SJCRH30 (cell line): ENCODE results near the gene DLGAP4. TPM values are rescaled to one million over a fixed set of nuclear protein-coding genes. Genes with fewer than 3 reads are reported as not detected.

ENCODE experiments used
- DNase-seq, 2 experiments: peaks; one replicate each; pipeline ENCODE4 v3.0.0-alpha.2; 2015 to 2020
- H3K27ac ChIP-seq: fragments of 250-450 bp; sonication (Bioruptor Pico); 2 replicates; pipeline ENCODE4 v1.5.1; 2020; ENCODE audit warnings: mild to moderate bottlenecking, moderate library complexity
- H3K27me3 ChIP-seq: fragments of 250-450 bp; sonication (Bioruptor Pico); 2 replicates; pipeline ENCODE4 v1.5.1; 2020; ENCODE audit warnings: mild to moderate bottlenecking, moderate library complexity
- H3K36me3 ChIP-seq: fragments of 250-450 bp; sonication (Bioruptor Pico); 2 replicates; pipeline ENCODE4 v1.5.1; 2020; ENCODE audit warnings: mild to moderate bottlenecking, moderate library complexity
- H3K4me1 ChIP-seq: fragments of 250-450 bp; sonication (Bioruptor Pico); 2 replicates; pipeline ENCODE4 v1.5.1; 2020; ENCODE audit warnings: mild to moderate bottlenecking, moderate library complexity
- H3K4me3 ChIP-seq: fragments of 250-450 bp; sonication (Bioruptor Pico); 2 replicates; pipeline ENCODE4 v1.5.1; 2020; ENCODE audit warnings: mild to moderate bottlenecking, moderate library complexity
- H3K9me3 ChIP-seq: fragments of 250-450 bp; sonication (Bioruptor Pico); replicated peaks from 2 replicates; pipeline ENCODE4 v1.5.1; 2020; ENCODE audit warnings: mild to moderate bottlenecking, moderate library complexity
- total RNA-seq: library from RNA; depleted of rRNA; stranded (reverse); fragments of >200 nt; shearing (Covaris generic); gene quantifications from 2 replicates; pipeline ENCODE4 v1.2.3, GENCODE V29; 2014

DLGAP4 gene
- total RNA-seq, 1 experiment from 2014 or later, result 18.4 TPM

GRCh38 chr20:36285746-36286447 lies 20.2 kb upstream of the DLGAP4 start:
- DNase-seq, result no peak
- Histone ChIP-seq H3K4me1 (no peaks in the 10 kb centered on the region), H3K9me3 (no peaks in the 10 kb centered on the region), H3K4me3 (no peak overlapping the region), H3K36me3 (no peaks in the 10 kb centered on the region), H3K27me3 (peaks cover 24% of the 10 kb centered on the region), H3K27ac (no peak overlapping the region)

GRCh38 chr20:36297656-36298055 lies 8.5 kb upstream of the DLGAP4 start:
- H3K4me3 ChIP-seq, result no peak overlapping the region
- no peaks in the 10 kb centered on the region for H3K4me1 ChIP-seq
- no peaks in the 10 kb centered on the region for H3K36me3 ChIP-seq
- no peaks in the 10 kb centered on the region for H3K9me3 ChIP-seq
- H3K27ac ChIP-seq, result no peak overlapping the region
- DNase-seq, result no peak
- peaks cover 22% of the 10 kb centered on the region; the same call in 1 of the 2 replicates for H3K27me3 ChIP-seq

- no peak for DNase-seq
Observed at GRCh38 chr20:36298061-36298460, 8.1 kb upstream of the DLGAP4 start.

GRCh38 chr20:36298795-36299339 lies 7.3 kb upstream of the DLGAP4 start:
- no peak overlapping the region for H3K4me3 ChIP-seq
- peaks cover 26% of the 10 kb centered on the region; the same call in 1 of the 2 replicates for H3K27me3 ChIP-seq
- H3K9me3 ChIP-seq, result no peaks in the 10 kb centered on the region
- no peaks in the 10 kb centered on the region for H3K4me1 ChIP-seq
- no peak for DNase-seq
- no peak overlapping the region for H3K27ac ChIP-seq
- H3K36me3 ChIP-seq, result no peaks in the 10 kb centered on the region

More at GRCh38 chr20:36298061-36298460, 8.1 kb upstream of the DLGAP4 start:
- H3K9me3 ChIP-seq, result no peaks in the 10 kb centered on the region
- no peaks in the 10 kb centered on the region for H3K4me1 ChIP-seq
- peaks cover 22% of the 10 kb centered on the region; the same call in 1 of the 2 replicates for H3K27me3 ChIP-seq
- H3K27ac ChIP-seq, result no peak overlapping the region
- H3K36me3 ChIP-seq, result no peaks in the 10 kb centered on the region
- no peak overlapping the region for H3K4me3 ChIP-seq

GRCh38 chr20:36299459-36299858 lies 6.7 kb upstream of the DLGAP4 start:
- no peaks in the 10 kb centered on the region for H3K36me3 ChIP-seq
- no peak for DNase-seq
- no peaks in the 10 kb centered on the region for H3K9me3 ChIP-seq
- H3K4me1 ChIP-seq, result no peaks in the 10 kb centered on the region
- no peak overlapping the region for H3K4me3 ChIP-seq
- H3K27me3 ChIP-seq, result peaks cover 32% of the 10 kb centered on the region; the same call in 1 of the 2 replicates
- no peak overlapping the region for H3K27ac ChIP-seq

- H3K4me3 ChIP-seq, result no peak overlapping the region
- H3K27ac ChIP-seq, result no peak overlapping the region
- H3K27me3 ChIP-seq, result peaks cover 26% of the 10 kb centered on the region; the same call in 1 of the 2 replicates
- H3K4me1 ChIP-seq, result no peaks in the 10 kb centered on the region
- H3K36me3 ChIP-seq, result no peaks in the 10 kb centered on the region
- H3K9me3 ChIP-seq, result no peaks in the 10 kb centered on the region
- no peak for DNase-seq
Observed at GRCh38 chr20:36301359-36302119, 4.6 kb upstream of the DLGAP4 start.

GRCh38 chr20:36303020-36303595 lies 3.0 kb upstream of the DLGAP4 start:
- no peaks in the 10 kb centered on the region for H3K4me1 ChIP-seq
- peaks cover 18% of the 10 kb centered on the region; the same call in 1 of the 2 replicates for H3K27me3 ChIP-seq
- no peak overlapping the region for H3K27ac ChIP-seq
- DNase-seq, result no peak
- no peaks in the 10 kb centered on the region for H3K9me3 ChIP-seq
- no peaks in the 10 kb centered on the region for H3K36me3 ChIP-seq
- H3K4me3 ChIP-seq, result no peak overlapping the region

GRCh38 chr20:36303831-36304230 lies 2.3 kb upstream of the DLGAP4 start:
- no peaks in the 10 kb centered on the region for H3K4me1 ChIP-seq
- H3K4me3 ChIP-seq, result no peak overlapping the region
- H3K36me3 ChIP-seq, result no peaks in the 10 kb centered on the region
- no peaks in the 10 kb centered on the region for H3K9me3 ChIP-seq
- H3K27me3 ChIP-seq, result peaks cover 19% of the 10 kb centered on the region; the same call in 1 of the 2 replicates
- H3K27ac ChIP-seq, result no peak overlapping the region
- DNase-seq, result no peak

- H3K27me3 ChIP-seq, result peaks cover 25% of the 10 kb centered on the region
Observed at GRCh38 chr20:36304786-36305495, 1.2 kb upstream of the DLGAP4 start.

GRCh38 chr20:36306553-36307411 lies 643 bp downstream of the DLGAP4 start:
- Histone ChIP-seq H3K9me3 (no peaks in the 10 kb centered on the region), H3K27me3 (peaks cover 32% of the 10 kb centered on the region), H3K36me3 (no peaks in the 10 kb centered on the region), H3K4me3 (no peak overlapping the region), H3K4me1 (no peaks in the 10 kb centered on the region), H3K27ac (no peak overlapping the region)
- no peak for DNase-seq

More at GRCh38 chr20:36304786-36305495, 1.2 kb upstream of the DLGAP4 start:
- no peaks in the 10 kb centered on the region for H3K9me3 ChIP-seq
- no peaks in the 10 kb centered on the region for H3K4me1 ChIP-seq
- H3K27ac ChIP-seq, result no peak overlapping the region
- no peak for DNase-seq
- no peaks in the 10 kb centered on the region for H3K36me3 ChIP-seq
- no peak overlapping the region for H3K4me3 ChIP-seq

GRCh38 chr20:36307412-36308325 lies 1.5 kb downstream of the DLGAP4 start:
- no peak overlapping the region for H3K4me3 ChIP-seq
- no peak for DNase-seq
- peaks cover 32% of the 10 kb centered on the region for H3K27me3 ChIP-seq

GRCh38 chr20:36308353-36308752 lies 2.2 kb downstream of the DLGAP4 start:
- no peak overlapping the region for H3K4me3 ChIP-seq
- H3K4me1 ChIP-seq, result no peaks in the 10 kb centered on the region
- no peaks in the 10 kb centered on the region for H3K36me3 ChIP-seq
- no peaks in the 10 kb centered on the region for H3K9me3 ChIP-seq
- DNase-seq, result no peak
- H3K27ac ChIP-seq, result no peak overlapping the region
- H3K27me3 ChIP-seq, result peaks cover 32% of the 10 kb centered on the region

More at GRCh38 chr20:36307412-36308325, 1.5 kb downstream of the DLGAP4 start:
- Histone ChIP-seq H3K27ac (no peak overlapping the region), H3K9me3 (no peaks in the 10 kb centered on the region), H3K4me1 (no peaks in the 10 kb centered on the region), H3K36me3 (no peaks in the 10 kb centered on the region)

- no peak for DNase-seq
Observed at GRCh38 chr20:36308986-36309385, 2.8 kb downstream of the DLGAP4 start.

More at GRCh38 chr20:36308986-36309385, 2.8 kb downstream of the DLGAP4 start:
- Histone ChIP-seq H3K27ac (no peak overlapping the region), H3K9me3 (no peaks in the 10 kb centered on the region), H3K4me1 (no peaks in the 10 kb centered on the region), H3K4me3 (no peak overlapping the region), H3K27me3 (peaks cover 27% of the 10 kb centered on the region), H3K36me3 (no peaks in the 10 kb centered on the region)
